ENCODE data around the gene NDUFS5. TPM values are rescaled to one million over a fixed set of nuclear protein-coding genes. Genes with fewer than 3 reads are reported as not detected.

NDUFS5 gene
- polyA plus RNA-seq, 2 of the 4 experiments (the other 2 are of a cell fraction), result 540 to 711 TPM

- DNase-seq (ENCODE audit: low read depth in 1 of 2, low spot score in 1 of 2), result no peak
- no peak for ATAC-seq
- 21% methylated on average over 11 of the region's 11 CpGs for WGBS (ENCODE audit: missing lambda C conversion rate)
- no peak for FAIRE-seq
- Histone ChIP-seq H3K9me3 (no peaks in the 10 kb centered on the region), H3K4me2 (peak overlapping the region; percentile 84), H3K4me1 (peaks cover 33% of the 10 kb centered on the region), H3K27ac (peak overlapping the region; percentile 98 to 99), H3K4me3 (peak overlapping the region; percentile 100)
- ChIA-PET POLR2A (no interaction called here), CTCF (interaction anchor here (0.5 to 2.0 kb wide), 3 partner anchors 10 to 56 kb away, joined by 3 to 5 read pairs (median 4); no protein-coding TSS in a partner anchor)
- TF ChIP-seq POLR2A (IDR thresholded peaks at IDR 0.05; ENCODE audit: low read length), result no peak
- no peak for TF ChIP-seq NPAS2 (CRISPR knock-in tag; IDR thresholded peaks at IDR 0.05; ENCODE audit: borderline replicate concordance)
- TF ChIP-seq NR3C1 (IDR thresholded peaks at IDR 0.05), result no peak
- TF ChIP-seq ATOH8 (CRISPR knock-in tag; IDR thresholded peaks at IDR 0.05; ENCODE audit: low read depth), result no peak
- no peak for TF ChIP-seq CTCF (IDR thresholded peaks at IDR 0.05)
- TF ChIP-seq USF2 (IDR thresholded peaks at IDR 0.05), result no peak
- no peak for TF ChIP-seq RARB (CRISPR knock-in tag; IDR thresholded peaks at IDR 0.05)
- no peak for TF ChIP-seq ESRRA (IDR thresholded peaks at IDR 0.05; ENCODE audit: borderline replicate concordance, low read length)
Observed at GRCh38 chr1:38992412-38993111, 33.6 kb upstream of the NDUFS5 start.

GRCh38 chr1:38994196-38994595 is 32.0 kb upstream of the NDUFS5 start:
- H3K4me1 ChIP-seq, result peaks cover 34% of the 10 kb centered on the region
- DNase-seq (ENCODE audit: low read depth in 1 of 2, low spot score in 1 of 2), result no peak
- WGBS (ENCODE audit: missing lambda C conversion rate), result 96% methylated on average over 5 of the region's 5 CpGs
- CTCF ChIA-PET, result no interaction called here
- POLR2A ChIA-PET, result no interaction called here
- FAIRE-seq, result no peak
- no peaks in the 10 kb centered on the region for H3K9me3 ChIP-seq
- no peak overlapping the region for H3K4me2 ChIP-seq
- no peak overlapping the region for H3K4me3 ChIP-seq
- no peak overlapping the region for H3K27ac ChIP-seq
- ATAC-seq, result no peak
- TF ChIP-seq HEYL (CRISPR knock-in tag; IDR thresholded peaks at IDR 0.05) (no peak), RAD21 (conservative IDR thresholded peaks at IDR 0.05 in 1 of 2, IDR thresholded peaks at IDR 0.05 in 1 of 2) (no peak), BCL3 (IDR thresholded peaks at IDR 0.05) (no peak), RCOR1 (IDR thresholded peaks at IDR 0.05; ENCODE audit: low read depth, low read length) (no peak), POLR2A (IDR thresholded peaks at IDR 0.05; ENCODE audit: low read length) (no peak), FOSL2 (IDR thresholded peaks at IDR 0.05) (no peak), FOSL2 (CRISPR knock-in tag; IDR thresholded peaks at IDR 0.05) (no peak), ESRRA (IDR thresholded peaks at IDR 0.05; ENCODE audit: borderline replicate concordance, low read length) (no peak), ZC3H11A (IDR thresholded peaks at IDR 0.05) (no peak), HOXB5 (CRISPR knock-in tag; IDR thresholded peaks at IDR 0.05) (no peak), BHLHE40 (IDR thresholded peaks at IDR 0.05; ENCODE audit: low read depth, low read length) (no peak)
